H1 (cell line): Measurements from ENCODE around the gene KIAA0930. TPM values are rescaled to one million over a fixed set of nuclear protein-coding genes. Genes with fewer than 3 reads are reported as not detected.
A peak's percentile ranks its signal among the peaks of the same experiment; 100 is the strongest.

Experiments used
- CTCF ChIA-PET: fragments of 300-600 bp; sonication (Branson Sonifier 250); formaldehyde crosslinking; loops from one replicate; lab custom pipeline; 2021; ENCODE audit not compliant: partially characterized antibody; lab: Charles Lee
- POLR2A ChIA-PET: fragments of 300-600 bp; sonication (Branson Sonifier 250); formaldehyde crosslinking; loops from one replicate; lab custom pipeline; 2021; ENCODE audit warnings: inconsistent platforms; ENCODE audit not compliant: partially characterized antibody; lab: Charles Lee
- DNase-seq, 2 experiments: peaks; one replicate each; pipeline versions ENCODE4 v3.0.0 to v3.0.0-alpha.2; 2010 to 2022; ENCODE audit warnings: low spot score in 2 of 2, low read depth in 1 of 2, mixed read lengths in 1 of 2
- FAIRE-seq: peaks from 2 replicates; lab custom pipeline; 2011; peaks lifted over from hg19 to GRCh38; lab: Jason Lieb, UNC
- H2AFZ ChIP-seq: 2 replicates; pipeline ENCODE4 v1.8.1; 2012; ENCODE audit warnings: low read length, inconsistent platforms
- H2AK5ac ChIP-seq: 2 replicates; pipeline ENCODE4 v1.6.1; 2013; ENCODE audit warnings: low read depth, low read length
- H2BK120ac ChIP-seq: replicated peaks from 2 replicates; pipeline ENCODE3; 2013; ENCODE audit warnings: low read depth, low read length, inconsistent platforms
- H2BK12ac ChIP-seq: 2 replicates; pipeline ENCODE4 v1.6.1; 2013; ENCODE audit warnings: low read depth, low read length
- H2BK15ac ChIP-seq: 2 replicates; pipeline ENCODE4 v1.6.1; 2013; ENCODE audit warnings: low read length
- H2BK20ac ChIP-seq: 2 replicates; pipeline ENCODE4 v1.6.1; 2013; ENCODE audit warnings: low read length
- H2BK5ac ChIP-seq: 2 replicates; pipeline ENCODE4 v1.6.1; 2013; ENCODE audit warnings: low read depth, low read length
- H3K14ac ChIP-seq: 2 replicates; pipeline ENCODE4 v1.6.1; 2013; ENCODE audit warnings: inconsistent platforms; ENCODE audit not compliant: insufficient read length
- H3K18ac ChIP-seq: 2 replicates; pipeline ENCODE4 v1.6.1; 2013; ENCODE audit warnings: low read length; ENCODE audit errors: extremely low read depth
- H3K23ac ChIP-seq: 2 replicates; pipeline ENCODE4 v1.6.1; 2013; ENCODE audit warnings: inconsistent platforms; ENCODE audit not compliant: insufficient read length
- H3K23me2 ChIP-seq: 2 replicates; pipeline ENCODE4 v1.6.1; 2013; ENCODE audit warnings: low read depth, low read length
- H3K27ac ChIP-seq: 2 replicates; pipeline ENCODE4 v1.6.1; 2011; ENCODE audit warnings: low read depth, low read length, inconsistent platforms
- H3K27me3 ChIP-seq, 4 experiments: replicated peaks in 1 of 4; 1 replicate in 1 of 4; 2 replicates in 3 of 4; pipeline versions ENCODE4 v1.6.1 to v1.8.1; 2011 to 2013; ENCODE audit warnings: low read length in 3 of 4, mild to moderate bottlenecking in 3 of 4, inconsistent platforms in 2 of 4, mixed read lengths in 2 of 4, moderate library complexity in 1 of 4; ENCODE audit not compliant: control insufficient read depth in 3 of 4, insufficient read depth in 3 of 4; ENCODE audit errors: extremely low read depth in 1 of 4
- H3K36me3 ChIP-seq, 4 experiments: 2 replicates each; pipeline versions ENCODE4 v1.6.1 to v1.8.1; 2011 to 2013; ENCODE audit warnings: mild to moderate bottlenecking in 4 of 4, low read length in 3 of 4, moderate library complexity in 2 of 4, control low read depth in 1 of 4, inconsistent platforms in 1 of 4; ENCODE audit not compliant: insufficient read depth in 4 of 4, control insufficient read depth in 2 of 4
- H3K4ac ChIP-seq: replicated peaks from 2 replicates; pipeline ENCODE3; 2013; ENCODE audit warnings: low read length, low read depth, mixed read lengths, inconsistent platforms; ENCODE audit not compliant: insufficient read length
- H3K4me1 ChIP-seq, 4 experiments: replicated peaks in 1 of 4; 1 replicate in 1 of 4; 2 replicates in 3 of 4; pipeline versions ENCODE4 v1.6.1 to v1.8.1; 2011 to 2013; ENCODE audit warnings: low read length in 3 of 4, inconsistent platforms in 2 of 4, mixed read lengths in 1 of 4; ENCODE audit not compliant: insufficient read depth in 4 of 4, control insufficient read depth in 3 of 4
- H3K4me2 ChIP-seq, 2 experiments: 2 replicates each; pipeline versions ENCODE4 v1.6.1 to v1.8.1; 2011 to 2013; ENCODE audit warnings: low read depth in 2 of 2, low read length in 2 of 2, control low read depth in 1 of 2, inconsistent platforms in 1 of 2, mild to moderate bottlenecking in 1 of 2; ENCODE audit not compliant: insufficient read depth in 1 of 2
- H3K4me3 ChIP-seq, 4 experiments: fragments of 200-600, 300-600 bp in 1 of 4; sonication (generic), shearing (Covaris generic), sonication (Bioruptor Twin) in 1 of 4; 2 replicates each; pipeline versions ENCODE4 v1.5.1 to v1.8.1; 2011 to 2016; ENCODE audit warnings: low read length in 4 of 4, low read depth in 3 of 4, control low read depth in 2 of 4, inconsistent platforms in 2 of 4, mild to moderate bottlenecking in 2 of 4, mixed read lengths in 1 of 4, moderate library complexity in 1 of 4; ENCODE audit not compliant: insufficient read depth in 2 of 4; ENCODE audit errors: extremely low read depth in 1 of 4
- H3K56ac ChIP-seq: replicated peaks from 2 replicates; pipeline ENCODE3; 2013; ENCODE audit warnings: low read depth, mild to moderate bottlenecking, mixed read lengths, low read length, inconsistent platforms; ENCODE audit not compliant: insufficient read length
- H3K79me1 ChIP-seq: 2 replicates; pipeline ENCODE4 v1.6.1; 2013; ENCODE audit warnings: low read depth, low read length, control low read depth
- H3K79me2 ChIP-seq, 2 experiments: 2 replicates each; pipeline versions ENCODE4 v1.6.1 to v1.8.1; 2012 to 2013; ENCODE audit warnings: low read length in 2 of 2, mild to moderate bottlenecking in 2 of 2, inconsistent platforms in 1 of 2; ENCODE audit not compliant: insufficient read depth in 2 of 2, control insufficient read depth in 1 of 2
- H3K9ac ChIP-seq, 4 experiments: replicated peaks in 1 of 4; 1 replicate in 1 of 4; 2 replicates in 3 of 4; pipeline versions ENCODE4 v1.6.1 to v1.8.1; 2011 to 2013; ENCODE audit warnings: low read depth in 3 of 4, low read length in 3 of 4, control low read depth in 2 of 4, mild to moderate bottlenecking in 2 of 4, moderate library complexity in 2 of 4, inconsistent platforms in 1 of 4; ENCODE audit errors: extremely low read depth in 1 of 4
- H3K9me3 ChIP-seq, 2 experiments: 2 replicates each; pipeline versions ENCODE4 v1.6.1 to v1.8.1; 2012 to 2013; ENCODE audit warnings: mild to moderate bottlenecking in 2 of 2, moderate library complexity in 2 of 2, control low read depth in 1 of 2, inconsistent platforms in 1 of 2, low read depth in 1 of 2, low read length in 1 of 2, mixed read lengths in 1 of 2; ENCODE audit not compliant: insufficient read depth in 2 of 2
- H4K20me1 ChIP-seq, 2 experiments: replicated peaks in 1 of 2; 2 replicates each; pipeline versions ENCODE3 to v1.8.1; 2011 to 2013; ENCODE audit warnings: inconsistent platforms in 2 of 2, low read length in 2 of 2, mild to moderate bottlenecking in 1 of 2; ENCODE audit not compliant: insufficient read depth in 2 of 2, control insufficient read depth in 1 of 2
- H4K5ac ChIP-seq: 2 replicates; pipeline ENCODE4 v1.6.1; 2013; ENCODE audit warnings: low read length, low read depth, mixed read lengths, inconsistent platforms; ENCODE audit not compliant: insufficient read length
- H4K8ac ChIP-seq: 2 replicates; pipeline ENCODE4 v1.8.0; 2013; ENCODE audit warnings: mild to moderate bottlenecking, moderate library complexity, low read length, inconsistent platforms; ENCODE audit not compliant: insufficient read depth; ENCODE audit errors: extremely low read depth
- H4K91ac ChIP-seq: replicated peaks from 2 replicates; pipeline ENCODE3; 2013; ENCODE audit warnings: low read length, mixed read lengths, inconsistent platforms; ENCODE audit not compliant: insufficient read length
- BCL11A ChIP-seq, 2 experiments: IDR thresholded peaks; one replicate each; pipeline ENCODE4 v1.6.1; 2011; ENCODE audit warnings: low read depth in 2 of 2, low read length in 2 of 2, mild to moderate bottlenecking in 2 of 2
- CBX5 ChIP-seq: fragments of 300-800, 300-1000 bp; sonication (generic); IDR thresholded peaks from 2 replicates; pipeline ENCODE4 v1.7.1; 2016; ENCODE audit warnings: antibody characterized with exemption, low read length, low read depth
- FOSL1 ChIP-seq: IDR thresholded peaks from 2 replicates; pipeline ENCODE4 v1.6.1; 2011; ENCODE audit warnings: mild to moderate bottlenecking, low read depth, low read length, moderate library complexity; ENCODE audit not compliant: insufficient read depth
- POLR2A ChIP-seq, 2 experiments: IDR thresholded peaks; 1 replicate in 1 of 2; 2 replicates in 1 of 2; pipeline ENCODE4 v1.6.1; 2011; ENCODE audit warnings: low read depth in 2 of 2, low read length in 2 of 2, mild to moderate bottlenecking in 2 of 2; ENCODE audit errors: control extremely low read depth in 1 of 2
- POLR2AphosphoS5 ChIP-seq: IDR thresholded peaks from 2 replicates; pipeline ENCODE4 v1.6.1; 2011; ENCODE audit warnings: low read depth, low read length
- SP1 ChIP-seq: IDR thresholded peaks from 2 replicates; pipeline ENCODE4 v1.6.1; 2011; ENCODE audit warnings: low read depth, low read length
- SRF ChIP-seq: IDR thresholded peaks from 2 replicates; pipeline ENCODE4 v1.6.1; 2011; ENCODE audit warnings: mild to moderate bottlenecking, low read depth, low read length, moderate library complexity
- TAF1 ChIP-seq: IDR thresholded peaks from 2 replicates; pipeline ENCODE4 v1.6.1; 2011; ENCODE audit warnings: mild to moderate bottlenecking, low read depth, low read length
- TCF12 ChIP-seq: IDR thresholded peaks from 2 replicates; pipeline ENCODE4 v1.6.1; 2011; ENCODE audit warnings: low read depth, mild to moderate bottlenecking, low read length
- WGBS, 2 experiments: shearing (Covaris generic) in 1 of 2; methylation state at CpG; one replicate each; pipeline versions ENCODE4 v1.1.6 to v1.1.7; 2013 to 2015; ENCODE audit warnings: low lambda C conversion rate in 2 of 2, mixed read lengths in 2 of 2, inconsistent platforms in 1 of 2, low coverage in 1 of 2, missing lambda C conversion rate in 1 of 2; ENCODE audit not compliant: insufficient replicate concordance in 2 of 2, insufficient coverage in 1 of 2, insufficient read length in 1 of 2; ENCODE audit errors: extremely low coverage in 1 of 2, missing lambda C conversion rate in 1 of 2; 5-methylcytosine and 5-hydroxymethylcytosine counted together
- polyA plus RNA-seq, 7 experiments: library from polyadenylated mRNA; depleted of rRNA in 3 of 7; stranded (reverse) in 5 of 7; unstranded in 2 of 7; fragments of >200 nt in 5 of 7; fragments of 200-250 nt in 2 of 7; gene quantifications; 1 replicate in 5 of 7; 2 replicates in 1 of 7; 4 replicates in 1 of 7; pipeline versions ENCODE4 v1.2.1 to v1.2.3, GENCODE V29; 2011 to 2013; ENCODE audit warnings: missing spikeins in 2 of 7, mixed read lengths in 2 of 7
- total RNA-seq: library from RNA; stranded (reverse); fragmentation: NEBNext Ultra II Directional; extraction: Animal tissue kit (Norgen Biotek cat#: 25700); gene quantifications from 2 replicates; pipeline ENCODE4 v1.2.1, GENCODE V29; 2021
- TF ChIP-seq, protein P1 (sequence below): IDR thresholded peaks from 2 replicates; pipeline ENCODE4 v1.6.1; 2011; ENCODE audit warnings: low read length, improper control_type of control experiment

The KIAA0930 gene
- total and polyA plus RNA-seq, 2 of the 8 experiments (the other 6 are each of a cell fraction or from before 2014, with no cell fraction given), result 61.9 to 66.1 TPM

DNA sequence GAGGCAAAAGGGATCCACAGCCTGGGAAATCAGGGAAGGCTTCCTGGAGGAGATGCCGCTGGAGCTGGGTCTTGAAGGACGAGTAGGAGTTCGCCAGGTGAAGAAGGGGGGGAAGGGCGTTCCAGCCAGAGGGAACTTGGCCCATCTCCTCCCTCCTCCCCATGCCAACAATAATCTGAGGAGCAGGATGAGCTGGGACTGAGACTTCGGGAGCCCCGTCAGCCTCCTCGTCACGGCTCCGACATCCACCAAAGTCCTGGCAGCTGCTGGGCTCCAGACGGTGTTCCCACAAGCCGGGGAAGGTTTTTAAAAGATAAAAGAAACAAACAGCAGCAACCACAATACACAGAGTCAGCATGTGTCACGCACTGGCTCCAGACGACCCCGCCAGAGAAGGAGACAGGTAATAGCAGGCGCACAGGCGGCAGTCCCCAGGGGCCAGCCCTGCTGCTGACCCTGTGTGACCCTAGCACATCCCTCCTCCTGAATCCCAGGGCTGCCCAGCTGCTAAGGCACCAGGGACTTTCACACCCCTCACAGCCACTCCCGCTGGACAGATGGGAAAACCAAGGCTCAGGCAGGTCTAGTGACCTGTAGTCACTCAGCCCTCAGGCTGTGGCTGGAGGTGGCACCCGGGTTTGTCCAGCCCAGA is 39.7 kb downstream of the KIAA0930 start:
- no peaks in the 10 kb centered on the region for H3K79me2 ChIP-seq
- H3K9me3 ChIP-seq, result no peaks in the 10 kb centered on the region
- H3K4me1 ChIP-seq, result peaks cover 0 to 18% (median 3%) of the 10 kb centered on the region in 4 experiments; a peak in 3 of 7 replicates
- no peak overlapping the region; the same call in 1 of the 2 replicates for H3K18ac ChIP-seq
- H3K23me2 ChIP-seq, result no peaks in the 10 kb centered on the region
- no peak overlapping the region for H3K14ac ChIP-seq
- ChIA-PET POLR2A (interaction anchor here (1.0 to 1.3 kb wide), 2 partner anchors 10 to 17 kb away, joined by 3 to 4 read pairs; no protein-coding TSS in a partner anchor), CTCF (interaction anchor here (1.0 to 2.7 kb wide), 6 partner anchors 8 to 232 kb away, joined by 3 to 20 read pairs (median 5); no protein-coding TSS in a partner anchor)
- TF ChIP-seq POLR2AphosphoS5, result no peak
- TF ChIP-seq TAF1, result no peak
- TF ChIP-seq SP1, result no peak
- TF ChIP-seq SRF, result no peak
- TF ChIP-seq POLR2A (IDR thresholded peaks at IDR 0.05; ENCODE audit: control extremely low read depth in 1 of 2, low read depth in 2 of 2, low read length in 2 of 2), result no peak
- TF ChIP-seq, protein P1, sequence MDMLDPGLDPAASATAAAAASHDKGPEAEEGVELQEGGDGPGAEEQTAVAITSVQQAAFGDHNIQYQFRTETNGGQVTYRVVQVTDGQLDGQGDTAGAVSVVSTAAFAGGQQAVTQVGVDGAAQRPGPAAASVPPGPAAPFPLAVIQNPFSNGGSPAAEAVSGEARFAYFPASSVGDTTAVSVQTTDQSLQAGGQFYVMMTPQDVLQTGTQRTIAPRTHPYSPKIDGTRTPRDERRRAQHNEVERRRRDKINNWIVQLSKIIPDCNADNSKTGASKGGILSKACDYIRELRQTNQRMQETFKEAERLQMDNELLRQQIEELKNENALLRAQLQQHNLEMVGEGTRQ, result no peak
- no peak for TF ChIP-seq TCF12
- TF ChIP-seq FOSL1, result no peak
- TF ChIP-seq CBX5, result no peak
- no peak for TF ChIP-seq BCL11A (IDR thresholded peaks at IDR 0.05; ENCODE audit: low read depth in 2 of 2, low read length in 2 of 2)
- no peak overlapping the region for H2BK20ac ChIP-seq
- H4K20me1 ChIP-seq, result peaks cover 3 to 5% of the 10 kb centered on the region in 2 experiments
- H3K23ac ChIP-seq, result no peak overlapping the region
- peaks cover 0 to 6% (median 3%) of the 10 kb centered on the region in 4 experiments; a peak in 3 of 8 replicates for H3K36me3 ChIP-seq
- H3K79me1 ChIP-seq, result no peaks in the 10 kb centered on the region
- H2BK12ac ChIP-seq, result no peak overlapping the region
- H2AFZ ChIP-seq, result no peak overlapping the region
- no peak overlapping the region for H3K4me2 ChIP-seq
- H3K27me3 ChIP-seq, result no peaks in the 10 kb centered on the region
- H3K4ac ChIP-seq, result no peak overlapping the region
- H3K56ac ChIP-seq, result no peak overlapping the region
- H4K5ac ChIP-seq, result no peak overlapping the region
- H2BK5ac ChIP-seq, result 0 out of 2 replicates have a peak overlapping the region, but pooled peaks have one; percentile 30
- no peak overlapping the region for H3K27ac ChIP-seq
- H2BK120ac ChIP-seq, result no peak overlapping the region
- H2AK5ac ChIP-seq, result no peak overlapping the region
- H3K9ac ChIP-seq, result no peak overlapping the region
- H4K8ac ChIP-seq, result 0 out of 2 replicates have a peak overlapping the region, but pooled peaks have one; percentile 7
- WGBS, 2 experiments, result 91% methylated on average over 15 of the region's 18 CpGs; no CpG with 5 or more reads in 1 of the 2 experiments
- no peak overlapping the region for H2BK15ac ChIP-seq
- DNase-seq (peak in 1 of 2 experiments; percentile 45), FAIRE-seq (no peak)
- no peak overlapping the region for H3K4me3 ChIP-seq
- no peak overlapping the region for H4K91ac ChIP-seq
